Epithelial cell of proximal tubule (primary cell): Measurements from ENCODE around the gene AVPR2. TPM values are rescaled to one million over a fixed set of nuclear protein-coding genes. Genes with fewer than 3 reads are reported as not detected.
A peak's percentile ranks its signal among the peaks of the same experiment; 100 is the strongest.

Experiments used
- DNase-seq: peaks from one replicate; pipeline ENCODE4 v3.0.0-alpha.2; 2011; ENCODE audit warnings: low read depth
- H3K4me3 ChIP-seq: 2 replicates; pipeline ENCODE4 v1.5.1; 2011; ENCODE audit warnings: low read depth, mild to moderate bottlenecking, low read length
- total RNA-seq: library from RNA; depleted of rRNA; stranded (reverse); fragments of >200 nt; gene quantifications from 2 replicates; pipeline ENCODE4 v1.2.3, GENCODE V29; 2015
- TF ChIP-seq, protein P1 (sequence below): conservative IDR thresholded peaks from 2 replicates; pipeline ENCODE4 v1.5.1; 2012; ENCODE audit warnings: low read depth, mild to moderate bottlenecking, low read length

The AVPR2 gene
- total RNA-seq, 1 donor from 2014 or later: 1.4 TPM

- no peak overlapping the region for H3K4me3 ChIP-seq
- peak; percentile 16 for DNase-seq
- TF ChIP-seq, protein P1, sequence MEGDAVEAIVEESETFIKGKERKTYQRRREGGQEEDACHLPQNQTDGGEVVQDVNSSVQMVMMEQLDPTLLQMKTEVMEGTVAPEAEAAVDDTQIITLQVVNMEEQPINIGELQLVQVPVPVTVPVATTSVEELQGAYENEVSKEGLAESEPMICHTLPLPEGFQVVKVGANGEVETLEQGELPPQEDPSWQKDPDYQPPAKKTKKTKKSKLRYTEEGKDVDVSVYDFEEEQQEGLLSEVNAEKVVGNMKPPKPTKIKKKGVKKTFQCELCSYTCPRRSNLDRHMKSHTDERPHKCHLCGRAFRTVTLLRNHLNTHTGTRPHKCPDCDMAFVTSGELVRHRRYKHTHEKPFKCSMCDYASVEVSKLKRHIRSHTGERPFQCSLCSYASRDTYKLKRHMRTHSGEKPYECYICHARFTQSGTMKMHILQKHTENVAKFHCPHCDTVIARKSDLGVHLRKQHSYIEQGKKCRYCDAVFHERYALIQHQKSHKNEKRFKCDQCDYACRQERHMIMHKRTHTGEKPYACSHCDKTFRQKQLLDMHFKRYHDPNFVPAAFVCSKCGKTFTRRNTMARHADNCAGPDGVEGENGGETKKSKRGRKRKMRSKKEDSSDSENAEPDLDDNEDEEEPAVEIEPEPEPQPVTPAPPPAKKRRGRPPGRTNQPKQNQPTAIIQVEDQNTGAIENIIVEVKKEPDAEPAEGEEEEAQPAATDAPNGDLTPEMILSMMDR: no peak
Observed at GRCh38 chrX:153900831-153901752, 3.4 kb upstream of the AVPR2 start.

- H3K4me3 ChIP-seq: no peak overlapping the region
- DNase-seq: no peak
- TF ChIP-seq, protein P1: no peak
Observed at GRCh38 chrX:153901753-153902140, 2.7 kb upstream of the AVPR2 start.

DNA sequence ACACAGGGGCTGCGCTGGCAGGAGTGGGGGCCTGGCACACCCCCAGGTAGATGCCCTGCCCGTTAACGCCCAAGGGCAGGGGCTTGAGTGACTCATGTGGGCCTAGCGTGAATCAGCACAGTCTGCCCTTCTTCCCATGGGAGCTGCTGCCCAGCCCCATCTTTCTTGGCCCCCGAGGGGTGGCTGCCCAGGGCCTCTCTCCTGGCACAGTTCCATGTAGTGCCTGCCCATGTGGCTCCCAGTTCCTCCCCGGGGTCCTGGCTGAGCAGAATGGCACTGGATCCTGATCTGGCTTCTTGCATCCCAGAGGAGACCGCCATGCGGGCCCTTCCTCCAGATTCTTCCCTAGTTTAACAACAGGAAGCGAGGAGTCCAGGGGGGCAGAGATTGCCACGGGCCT, 2.1 kb upstream of the AVPR2 start:
- no peak overlapping the region for H3K4me3 ChIP-seq
- no peak for DNase-seq
- TF ChIP-seq, protein P1: no peak

DNA sequence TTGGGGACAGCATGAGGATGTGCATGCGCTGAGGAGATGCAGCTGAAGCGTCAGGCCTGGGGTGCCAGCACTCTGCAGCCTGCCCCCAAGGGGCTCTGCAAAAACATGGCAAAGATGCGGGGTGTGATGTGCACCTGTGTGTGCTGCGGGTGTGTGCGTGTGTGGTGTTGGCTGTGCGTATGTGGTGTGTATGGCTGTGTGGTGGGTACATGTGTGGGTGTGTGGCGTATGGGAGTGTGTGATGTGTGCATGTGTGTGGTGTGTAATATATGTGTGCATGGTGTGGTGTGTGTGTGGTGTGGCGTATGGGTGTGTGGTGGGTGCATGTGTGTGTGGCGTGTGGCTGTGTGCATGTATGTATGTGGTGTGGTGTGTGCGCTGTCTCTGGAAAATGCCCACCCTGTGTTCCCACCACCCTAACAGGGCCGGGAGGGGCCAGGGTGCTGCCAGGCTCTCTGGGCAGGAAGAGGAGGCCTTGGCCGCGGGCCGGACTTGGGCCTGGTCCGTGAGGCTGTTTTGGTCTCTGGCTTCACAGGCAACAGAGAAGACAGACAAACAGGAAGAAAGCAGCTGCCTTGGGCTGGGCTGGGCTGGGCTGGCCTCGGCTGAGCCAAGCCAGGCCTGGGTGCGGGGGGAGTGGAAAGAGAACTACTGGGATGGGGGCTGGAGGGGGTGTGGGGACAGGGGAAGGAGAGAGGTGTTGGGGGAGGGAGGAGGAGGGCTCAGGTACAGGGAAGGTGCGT, 1.1 kb upstream of the AVPR2 start:
- no peak overlapping the region for H3K4me3 ChIP-seq
- TF ChIP-seq, protein P1: no peak
- no peak for DNase-seq

- DNase-seq: no peak
- TF ChIP-seq, protein P1: no peak
- no peak overlapping the region for H3K4me3 ChIP-seq
Observed at GRCh38 chrX:153905481-153906095, 1.1 kb downstream of the AVPR2 start.

DNA sequence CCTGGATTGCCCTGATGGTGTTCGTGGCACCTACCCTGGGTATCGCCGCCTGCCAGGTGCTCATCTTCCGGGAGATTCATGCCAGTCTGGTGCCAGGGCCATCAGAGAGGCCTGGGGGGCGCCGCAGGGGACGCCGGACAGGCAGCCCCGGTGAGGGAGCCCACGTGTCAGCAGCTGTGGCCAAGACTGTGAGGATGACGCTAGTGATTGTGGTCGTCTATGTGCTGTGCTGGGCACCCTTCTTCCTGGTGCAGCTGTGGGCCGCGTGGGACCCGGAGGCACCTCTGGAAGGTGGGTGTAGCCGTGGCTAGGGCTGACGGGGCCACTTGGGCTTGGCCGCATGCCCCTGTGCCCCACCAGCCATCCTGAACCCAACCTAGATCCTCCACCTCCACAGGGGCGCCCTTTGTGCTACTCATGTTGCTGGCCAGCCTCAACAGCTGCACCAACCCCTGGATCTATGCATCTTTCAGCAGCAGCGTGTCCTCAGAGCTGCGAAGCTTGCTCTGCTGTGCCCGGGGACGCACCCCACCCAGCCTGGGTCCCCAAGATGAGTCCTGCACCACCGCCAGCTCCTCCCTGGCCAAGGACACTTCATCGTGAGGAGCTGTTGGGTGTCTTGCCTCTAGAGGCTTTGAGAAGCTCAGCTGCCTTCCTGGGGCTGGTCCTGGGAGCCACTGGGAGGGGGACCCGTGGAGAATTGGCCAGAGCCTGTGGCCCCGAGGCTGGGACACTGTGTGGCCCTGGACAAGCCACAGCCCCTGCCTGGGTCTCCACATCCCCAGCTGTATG, 1.8 kb downstream of the AVPR2 start:
- H3K4me3 ChIP-seq: no peak overlapping the region
- DNase-seq: no peak
- TF ChIP-seq, protein P1: no peak
